H1 (cell line): ENCODE data around the gene RPS6KA5. TPM values are rescaled to one million over a fixed set of nuclear protein-coding genes. Genes with fewer than 3 reads are reported as not detected.

Experiments used
- CTCF ChIA-PET: fragments of 300-600 bp; sonication (Branson Sonifier 250); formaldehyde crosslinking; loops from one replicate; lab custom pipeline; 2021; ENCODE audit not compliant: partially characterized antibody; lab: Charles Lee
- POLR2A ChIA-PET: fragments of 300-600 bp; sonication (Branson Sonifier 250); formaldehyde crosslinking; loops from one replicate; lab custom pipeline; 2021; ENCODE audit warnings: inconsistent platforms; ENCODE audit not compliant: partially characterized antibody; lab: Charles Lee
- DNase-seq, 2 experiments: peaks; one replicate each; pipeline versions ENCODE4 v3.0.0 to v3.0.0-alpha.2; 2010 to 2022; ENCODE audit warnings: low spot score in 2 of 2, low read depth in 1 of 2, mixed read lengths in 1 of 2
- FAIRE-seq: peaks from 2 replicates; lab custom pipeline; 2011; peaks lifted over from hg19 to GRCh38; lab: Jason Lieb, UNC
- H2AFZ ChIP-seq: 2 replicates; pipeline ENCODE4 v1.8.1; 2012; ENCODE audit warnings: low read length, inconsistent platforms
- H2AK5ac ChIP-seq: 2 replicates; pipeline ENCODE4 v1.6.1; 2013; ENCODE audit warnings: low read depth, low read length
- H2BK120ac ChIP-seq: replicated peaks from 2 replicates; pipeline ENCODE3; 2013; ENCODE audit warnings: low read depth, low read length, inconsistent platforms
- H2BK12ac ChIP-seq: 2 replicates; pipeline ENCODE4 v1.6.1; 2013; ENCODE audit warnings: low read depth, low read length
- H2BK15ac ChIP-seq: 2 replicates; pipeline ENCODE4 v1.6.1; 2013; ENCODE audit warnings: low read length
- H2BK20ac ChIP-seq: 2 replicates; pipeline ENCODE4 v1.6.1; 2013; ENCODE audit warnings: low read length
- H2BK5ac ChIP-seq: 2 replicates; pipeline ENCODE4 v1.6.1; 2013; ENCODE audit warnings: low read depth, low read length
- H3K14ac ChIP-seq: 2 replicates; pipeline ENCODE4 v1.6.1; 2013; ENCODE audit warnings: inconsistent platforms; ENCODE audit not compliant: insufficient read length
- H3K18ac ChIP-seq: 2 replicates; pipeline ENCODE4 v1.6.1; 2013; ENCODE audit warnings: low read length; ENCODE audit errors: extremely low read depth
- H3K23ac ChIP-seq: 2 replicates; pipeline ENCODE4 v1.6.1; 2013; ENCODE audit warnings: inconsistent platforms; ENCODE audit not compliant: insufficient read length
- H3K23me2 ChIP-seq: 2 replicates; pipeline ENCODE4 v1.6.1; 2013; ENCODE audit warnings: low read depth, low read length
- H3K27ac ChIP-seq: 2 replicates; pipeline ENCODE4 v1.6.1; 2011; ENCODE audit warnings: low read depth, low read length, inconsistent platforms
- H3K27me3 ChIP-seq, 4 experiments: replicated peaks in 1 of 4; 1 replicate in 1 of 4; 2 replicates in 3 of 4; pipeline versions ENCODE4 v1.6.1 to v1.8.1; 2011 to 2013; ENCODE audit warnings: low read length in 3 of 4, mild to moderate bottlenecking in 3 of 4, inconsistent platforms in 2 of 4, mixed read lengths in 2 of 4, moderate library complexity in 1 of 4; ENCODE audit not compliant: control insufficient read depth in 3 of 4, insufficient read depth in 3 of 4; ENCODE audit errors: extremely low read depth in 1 of 4
- H3K36me3 ChIP-seq, 4 experiments: 2 replicates each; pipeline versions ENCODE4 v1.6.1 to v1.8.1; 2011 to 2013; ENCODE audit warnings: mild to moderate bottlenecking in 4 of 4, low read length in 3 of 4, moderate library complexity in 2 of 4, control low read depth in 1 of 4, inconsistent platforms in 1 of 4; ENCODE audit not compliant: insufficient read depth in 4 of 4, control insufficient read depth in 2 of 4
- H3K4ac ChIP-seq: replicated peaks from 2 replicates; pipeline ENCODE3; 2013; ENCODE audit warnings: low read length, low read depth, mixed read lengths, inconsistent platforms; ENCODE audit not compliant: insufficient read length
- H3K4me1 ChIP-seq, 4 experiments: replicated peaks in 1 of 4; 1 replicate in 1 of 4; 2 replicates in 3 of 4; pipeline versions ENCODE4 v1.6.1 to v1.8.1; 2011 to 2013; ENCODE audit warnings: low read length in 3 of 4, inconsistent platforms in 2 of 4, mixed read lengths in 1 of 4; ENCODE audit not compliant: insufficient read depth in 4 of 4, control insufficient read depth in 3 of 4
- H3K4me2 ChIP-seq, 2 experiments: 2 replicates each; pipeline versions ENCODE4 v1.6.1 to v1.8.1; 2011 to 2013; ENCODE audit warnings: low read depth in 2 of 2, low read length in 2 of 2, control low read depth in 1 of 2, inconsistent platforms in 1 of 2, mild to moderate bottlenecking in 1 of 2; ENCODE audit not compliant: insufficient read depth in 1 of 2
- H3K4me3 ChIP-seq, 4 experiments: fragments of 200-600, 300-600 bp in 1 of 4; sonication (generic), shearing (Covaris generic), sonication (Bioruptor Twin) in 1 of 4; 2 replicates each; pipeline versions ENCODE4 v1.5.1 to v1.8.1; 2011 to 2016; ENCODE audit warnings: low read length in 4 of 4, low read depth in 3 of 4, control low read depth in 2 of 4, inconsistent platforms in 2 of 4, mild to moderate bottlenecking in 2 of 4, mixed read lengths in 1 of 4, moderate library complexity in 1 of 4; ENCODE audit not compliant: insufficient read depth in 2 of 4; ENCODE audit errors: extremely low read depth in 1 of 4
- H3K56ac ChIP-seq: replicated peaks from 2 replicates; pipeline ENCODE3; 2013; ENCODE audit warnings: low read depth, mild to moderate bottlenecking, mixed read lengths, low read length, inconsistent platforms; ENCODE audit not compliant: insufficient read length
- H3K79me1 ChIP-seq: 2 replicates; pipeline ENCODE4 v1.6.1; 2013; ENCODE audit warnings: low read depth, low read length, control low read depth
- H3K79me2 ChIP-seq, 2 experiments: 2 replicates each; pipeline versions ENCODE4 v1.6.1 to v1.8.1; 2012 to 2013; ENCODE audit warnings: low read length in 2 of 2, mild to moderate bottlenecking in 2 of 2, inconsistent platforms in 1 of 2; ENCODE audit not compliant: insufficient read depth in 2 of 2, control insufficient read depth in 1 of 2
- H3K9ac ChIP-seq, 4 experiments: replicated peaks in 1 of 4; 1 replicate in 1 of 4; 2 replicates in 3 of 4; pipeline versions ENCODE4 v1.6.1 to v1.8.1; 2011 to 2013; ENCODE audit warnings: low read depth in 3 of 4, low read length in 3 of 4, control low read depth in 2 of 4, mild to moderate bottlenecking in 2 of 4, moderate library complexity in 2 of 4, inconsistent platforms in 1 of 4; ENCODE audit errors: extremely low read depth in 1 of 4
- H3K9me3 ChIP-seq, 2 experiments: 2 replicates each; pipeline versions ENCODE4 v1.6.1 to v1.8.1; 2012 to 2013; ENCODE audit warnings: mild to moderate bottlenecking in 2 of 2, moderate library complexity in 2 of 2, control low read depth in 1 of 2, inconsistent platforms in 1 of 2, low read depth in 1 of 2, low read length in 1 of 2, mixed read lengths in 1 of 2; ENCODE audit not compliant: insufficient read depth in 2 of 2
- H4K20me1 ChIP-seq, 2 experiments: replicated peaks in 1 of 2; 2 replicates each; pipeline versions ENCODE3 to v1.8.1; 2011 to 2013; ENCODE audit warnings: inconsistent platforms in 2 of 2, low read length in 2 of 2, mild to moderate bottlenecking in 1 of 2; ENCODE audit not compliant: insufficient read depth in 2 of 2, control insufficient read depth in 1 of 2
- H4K5ac ChIP-seq: 2 replicates; pipeline ENCODE4 v1.6.1; 2013; ENCODE audit warnings: low read length, low read depth, mixed read lengths, inconsistent platforms; ENCODE audit not compliant: insufficient read length
- H4K8ac ChIP-seq: 2 replicates; pipeline ENCODE4 v1.8.0; 2013; ENCODE audit warnings: mild to moderate bottlenecking, moderate library complexity, low read length, inconsistent platforms; ENCODE audit not compliant: insufficient read depth; ENCODE audit errors: extremely low read depth
- H4K91ac ChIP-seq: replicated peaks from 2 replicates; pipeline ENCODE3; 2013; ENCODE audit warnings: low read length, mixed read lengths, inconsistent platforms; ENCODE audit not compliant: insufficient read length
- EGR1 ChIP-seq: IDR thresholded peaks from 2 replicates; pipeline ENCODE4 v1.6.1; 2011; ENCODE audit warnings: low read depth, low read length, borderline replicate concordance
- YY1 ChIP-seq: IDR thresholded peaks from 2 replicates; pipeline ENCODE4 v1.6.1; 2011; ENCODE audit warnings: low read depth, mild to moderate bottlenecking, low read length
- WGBS, 2 experiments: shearing (Covaris generic) in 1 of 2; methylation state at CpG; one replicate each; pipeline versions ENCODE4 v1.1.6 to v1.1.7; 2013 to 2015; ENCODE audit warnings: low lambda C conversion rate in 2 of 2, mixed read lengths in 2 of 2, inconsistent platforms in 1 of 2, low coverage in 1 of 2, missing lambda C conversion rate in 1 of 2; ENCODE audit not compliant: insufficient replicate concordance in 2 of 2, insufficient coverage in 1 of 2, insufficient read length in 1 of 2; ENCODE audit errors: extremely low coverage in 1 of 2, missing lambda C conversion rate in 1 of 2; 5-methylcytosine and 5-hydroxymethylcytosine counted together
- polyA plus RNA-seq, 7 experiments: library from polyadenylated mRNA; depleted of rRNA in 3 of 7; stranded (reverse) in 5 of 7; unstranded in 2 of 7; fragments of >200 nt in 5 of 7; fragments of 200-250 nt in 2 of 7; gene quantifications; 1 replicate in 5 of 7; 2 replicates in 1 of 7; 4 replicates in 1 of 7; pipeline versions ENCODE4 v1.2.1 to v1.2.3, GENCODE V29; 2011 to 2013; ENCODE audit warnings: missing spikeins in 2 of 7, mixed read lengths in 2 of 7
- total RNA-seq: library from RNA; stranded (reverse); fragmentation: NEBNext Ultra II Directional; extraction: Animal tissue kit (Norgen Biotek cat#: 25700); gene quantifications from 2 replicates; pipeline ENCODE4 v1.2.1, GENCODE V29; 2021

Gene RPS6KA5
- total and polyA plus RNA-seq, 2 of the 8 experiments (the other 6 are each of a cell fraction or from before 2014, with no cell fraction given): 0.85 to 3.1 TPM

GRCh38 chr14:91082282-91082681 lies 21.8 kb upstream of the RPS6KA5 start:
- 89% methylated on average over 3 of the region's 3 CpGs; no CpG with 5 or more reads in 1 of the 2 experiments for WGBS, 2 experiments
- Histone ChIP-seq H3K27me3 (no peaks in the 10 kb centered on the region), H3K56ac (no peak overlapping the region), H2AFZ (no peak overlapping the region), H4K20me1 (no peaks in the 10 kb centered on the region), H3K4me3 (no peak overlapping the region), H2BK5ac (no peak overlapping the region), H3K18ac (no peak overlapping the region), H3K23ac (no peak overlapping the region), H2BK120ac (no peak overlapping the region), H3K9ac (no peak overlapping the region), H3K27ac (no peak overlapping the region), H3K36me3 (no peaks in the 10 kb centered on the region), H3K79me2 (no peaks in the 10 kb centered on the region), H3K23me2 (no peaks in the 10 kb centered on the region), H3K4ac (no peak overlapping the region), H4K5ac (no peak overlapping the region), H3K9me3 (no peaks in the 10 kb centered on the region), H4K91ac (no peak overlapping the region), H3K14ac (no peak overlapping the region), H2BK12ac (no peak overlapping the region), H2BK20ac (no peak overlapping the region), H4K8ac (no peak overlapping the region), H2BK15ac (no peak overlapping the region), H3K4me2 (no peak overlapping the region), H3K4me1 (no peaks in the 10 kb centered on the region; a peak in 1 of 7 replicates), H3K79me1 (no peaks in the 10 kb centered on the region), H2AK5ac (no peak overlapping the region)
- DNase-seq (no peak), FAIRE-seq (no peak)
- POLR2A ChIA-PET: interaction anchor here (1.7 to 3.5 kb wide), 2 partner anchors 18 to 21 kb away, joined by 4 to 14 read pairs; partner anchors contain the start of gene RPS6KA5
- TF ChIP-seq YY1 (no peak), EGR1 (no peak)
- CTCF ChIA-PET: no interaction called here
